K562 (cell line): ENCODE results near the gene TMPRSS7. TPM values are rescaled to one million over a fixed set of nuclear protein-coding genes. Genes with fewer than 3 reads are reported as not detected.

Source experiments
- ATAC-seq: fragments of 200-7000 bp; cut with Tn5 transposase; 3 replicates; pipeline ENCODE4 v1.9.1; 2020; ENCODE audit warnings: moderate library complexity
- BruUV-seq: library from RNA; stranded (reverse); fragments of 400-500 nt; replicated peaks from 2 replicates; lab custom pipeline; 2021; lab: Mats Ljungman, UMichigan
- CTCF ChIA-PET: fragments of 300-600 bp; formaldehyde crosslinking; extraction: SDS; loops from one replicate; lab custom pipeline; 2021; ENCODE audit warnings: low intra/inter-chr PET ratio; lab: Yijun Ruan, JAX
- POLR2A ChIA-PET: fragments of 300-600, 350-650 bp; sonication (Branson Sonifier 250); formaldehyde crosslinking; extraction: SDS; loops from one replicate; lab custom pipeline; 2021; ENCODE audit warnings: antibody characterized with exemption, inconsistent platforms; lab: Yijun Ruan, JAX
- DNase-seq, 4 experiments: peaks; one replicate each; pipeline versions ENCODE4 v3.0.0 to v3.0.0-alpha.2; 2011 to 2018; ENCODE audit warnings: low spot score in 3 of 4, mixed read lengths in 3 of 4; ENCODE audit errors: extremely low read depth in 1 of 4
- FAIRE-seq: peaks from 2 replicates; lab custom pipeline; 2011; peaks lifted over from hg19 to GRCh38; lab: Jason Lieb, UNC
- H2AFZ ChIP-seq: 2 replicates; pipeline ENCODE4 v1.6.0; 2011; ENCODE audit warnings: low read depth, low read length, control low read depth, inconsistent platforms
- H3K27ac ChIP-seq: fragments of 200-600 bp; 3 replicates; pipeline ENCODE4 v1.8.0; 2011; ENCODE audit warnings: low read depth, mild to moderate bottlenecking, control low read depth, inconsistent platforms, low read length, moderate library complexity, mixed read lengths; ENCODE audit errors: extremely low read depth
- H3K27me3 ChIP-seq, 2 experiments: fragments of 300-600 bp in 1 of 2; 2 replicates in 1 of 2; 3 replicates in 1 of 2; pipeline versions ENCODE4 v1.6.0 to v1.8.0; 2011; ENCODE audit warnings: inconsistent platforms in 2 of 2, low read length in 2 of 2, mild to moderate bottlenecking in 1 of 2, mixed read lengths in 1 of 2, moderate library complexity in 1 of 2; ENCODE audit not compliant: control insufficient read depth in 2 of 2, insufficient read depth in 2 of 2
- H3K36me3 ChIP-seq: fragments of 300-600 bp; 3 replicates; pipeline ENCODE4 v1.8.0; 2011; ENCODE audit warnings: mild to moderate bottlenecking, low read length, inconsistent platforms; ENCODE audit not compliant: control insufficient read depth, insufficient read depth
- H3K4me1 ChIP-seq, 2 experiments: fragments of 200-600 bp in 1 of 2; replicated peaks in 1 of 2; 2 replicates in 1 of 2; 3 replicates in 1 of 2; pipeline versions ENCODE4 v1.5.1 to v1.8.0; 2011; ENCODE audit warnings: inconsistent platforms in 2 of 2, low read length in 2 of 2, mild to moderate bottlenecking in 1 of 2, mixed read lengths in 1 of 2, moderate library complexity in 1 of 2; ENCODE audit not compliant: control insufficient read depth in 2 of 2, insufficient read depth in 2 of 2
- H3K4me2 ChIP-seq: 2 replicates; pipeline ENCODE4 v1.6.1; 2011; ENCODE audit warnings: low read length, control low read depth, inconsistent platforms, mixed read lengths; ENCODE audit not compliant: insufficient read depth
- H3K4me3 ChIP-seq: fragments of 200-600 bp; sonication (generic), shearing (Covaris generic); 2 replicates; pipeline ENCODE4 v1.5.1; 2016; ENCODE audit warnings: control low read depth, inconsistent platforms
- H3K79me2 ChIP-seq: fragments of 200-600 bp; 3 replicates; pipeline ENCODE4 v1.8.0; 2011; ENCODE audit warnings: low read length, inconsistent platforms; ENCODE audit not compliant: control insufficient read depth, insufficient read depth
- H3K9ac ChIP-seq, 2 experiments: 2 replicates each; pipeline versions ENCODE4 v1.6.0 to v1.6.1; 2011; ENCODE audit warnings: low read depth in 2 of 2, low read length in 2 of 2, control low read depth in 1 of 2, inconsistent platforms in 1 of 2, mild to moderate bottlenecking in 1 of 2, mixed read lengths in 1 of 2; ENCODE audit not compliant: insufficient read depth in 1 of 2
- H3K9me1 ChIP-seq: one replicate; pipeline ENCODE4 v1.6.0; 2011; ENCODE audit warnings: inconsistent platforms, mild to moderate bottlenecking, low read length, moderate library complexity; ENCODE audit not compliant: control insufficient read depth, insufficient read depth
- H3K9me3 ChIP-seq: replicated peaks from 2 replicates; pipeline ENCODE4 v1.5.1; 2011; ENCODE audit warnings: low read depth, low read length, inconsistent platforms; ENCODE audit not compliant: control insufficient read depth, insufficient read depth
- H4K20me1 ChIP-seq: replicated peaks from 2 replicates; pipeline ENCODE4 v1.6.1; 2011; ENCODE audit warnings: low read length, inconsistent platforms, mixed read lengths; ENCODE audit not compliant: control insufficient read depth, insufficient read depth
- CBFB ChIP-seq: sonication (generic); formaldehyde crosslinking; IDR thresholded peaks from 2 replicates; pipeline ENCODE4 v1.4.0; 2020; ENCODE audit warnings: mild to moderate bottlenecking, missing genetic modification reagents
- CBX1 ChIP-seq: sonication (generic); IDR thresholded peaks from 2 replicates; pipeline ENCODE4 v1.6.1; 2016; ENCODE audit warnings: antibody characterized with exemption, low read depth, mild to moderate bottlenecking
- CEBPG ChIP-seq, 3 experiments: fragments of 200-800 bp in 1 of 3; sonication (Bioruptor generic) in 1 of 3; sonication (generic) in 1 of 3; formaldehyde crosslinking in 1 of 3; IDR thresholded peaks in 2 of 3; conservative IDR thresholded peaks in 1 of 3; 2 replicates each; pipeline versions ENCODE4 v1.6.1 to v1.8.0; 2016 to 2022; ENCODE audit warnings: missing compliant biosample characterization in 2 of 3, missing genetic modification characterization in 2 of 3, mild to moderate bottlenecking in 1 of 3, missing genetic modification reagents in 1 of 3
- CREB3L1 ChIP-seq: fragments of 450-650 bp; IDR thresholded peaks from 2 replicates; pipeline ENCODE4 v1.6.1; 2014; ENCODE audit warnings: low read depth, mild to moderate bottlenecking, moderate library complexity, borderline replicate concordance
- EP300 ChIP-seq: IDR thresholded peaks from 2 replicates; pipeline ENCODE4 v1.6.1; 2012; ENCODE audit warnings: low read length, improper control_type of control experiment
- EP400 ChIP-seq: fragments of 450-650 bp; IDR thresholded peaks from 2 replicates; pipeline ENCODE4 v1.6.1; 2017; ENCODE audit warnings: antibody characterized with exemption, mild to moderate bottlenecking, moderate library complexity
- ETV5 ChIP-seq: sonication (generic); formaldehyde crosslinking; IDR thresholded peaks from 2 replicates; pipeline ENCODE4 v1.4.0; 2020; ENCODE audit warnings: low read depth, mild to moderate bottlenecking, missing genetic modification reagents
- MTA2 ChIP-seq: fragments of 450-650 bp; IDR thresholded peaks from 2 replicates; pipeline ENCODE4 v1.6.1; 2016; ENCODE audit warnings: low read depth
- NBN ChIP-seq: fragments of 450-650 bp; IDR thresholded peaks from 2 replicates; pipeline ENCODE4 v1.6.1; 2016; ENCODE audit warnings: low read depth, mild to moderate bottlenecking
- TEAD2 ChIP-seq: fragments of 450-650 bp; IDR thresholded peaks from 2 replicates; pipeline ENCODE4 v1.6.1; 2016; ENCODE audit warnings: missing genetic modification characterization, control low read depth, missing compliant biosample characterization
- TFE3 ChIP-seq: fragments of 450-650 bp; formaldehyde crosslinking; IDR thresholded peaks from 2 replicates; pipeline ENCODE4 v1.4.0; 2020; ENCODE audit warnings: mild to moderate bottlenecking, mixed read lengths
- XRCC3 ChIP-seq: fragments of 450-650 bp; IDR thresholded peaks from 2 replicates; pipeline ENCODE4 v1.6.1; 2017; ENCODE audit warnings: mild to moderate bottlenecking, moderate library complexity
- ZNF699 ChIP-seq: fragments of 250-450 bp; sonication (Bioruptor Pico); IDR thresholded peaks from 2 replicates; pipeline ENCODE4 v1.8.0; 2021; ENCODE audit warnings: mild to moderate bottlenecking, moderate library complexity; ENCODE audit not compliant: insufficient replicate concordance
- WGBS: fragments of 100-300 bp; shearing (Covaris generic); methylation state at CpG from one replicate; pipeline ENCODE4 v1.1.6; 2016; ENCODE audit warnings: low coverage, mixed read lengths; ENCODE audit not compliant: insufficient coverage; ENCODE audit errors: missing lambda C conversion rate; 5-methylcytosine and 5-hydroxymethylcytosine counted together
- in situ Hi-C: fragments of 300-500 bp; cut with MboI; formaldehyde crosslinking; loops from 4 replicates; pipeline ENCODE4 v1.15.0; 2018; ENCODE audit warnings: inconsistent platforms, mixed read lengths
- intact Hi-C: fragments of 100-400 bp; cut with micrococcal nuclease; formaldehyde crosslinking; loops from 2 replicates; pipeline ENCODE4 v1.14.2; 2022
- polyA plus RNA-seq, 8 experiments: library from polyadenylated mRNA; depleted of rRNA in 4 of 8; stranded (reverse) in 5 of 8; unstranded in 3 of 8; fragments of >200 nt; fragmentation: Nextera tagmentation in 2 of 8; fragmentation: Illumina TruSeq in 1 of 8; extraction: Ambion mirVana in 2 of 8; extraction: Trizol in 1 of 8; gene quantifications; 2 replicates each; pipeline versions ENCODE4 v1.2.1 to v1.2.3, GENCODE V29; 2011 to 2014; ENCODE audit warnings: inconsistent platforms in 1 of 8, missing spikeins in 1 of 8
- total RNA-seq, 7 experiments: library from RNA; depleted of rRNA in 6 of 7; stranded (reverse); fragments of >200 nt in 6 of 7; fragmentation: Illumina TruSeq in 2 of 7; extraction: Trizol in 2 of 7; gene quantifications; 2 replicates each; pipeline versions ENCODE4 v1.2.1 to v1.2.3, GENCODE V29; 2011 to 2021; ENCODE audit warnings: low replicate concordance in 1 of 7
- TF ChIP-seq, protein P1 (sequence below): fragments of 450-650 bp; IDR thresholded peaks from 2 replicates; pipeline ENCODE4 v1.6.1; 2017; ENCODE audit warnings: antibody characterized with exemption
- TF ChIP-seq, protein P2 (sequence below): fragments of 450-650 bp; formaldehyde crosslinking; IDR thresholded peaks from 2 replicates; pipeline ENCODE4 v1.4.0; 2022; ENCODE audit warnings: mild to moderate bottlenecking, moderate library complexity

Gene TMPRSS7
- total and polyA plus RNA-seq, 9 of the 15 experiments (the other 6 are each of a cell fraction or from before 2014, with no cell fraction given), result not detected

DNA sequence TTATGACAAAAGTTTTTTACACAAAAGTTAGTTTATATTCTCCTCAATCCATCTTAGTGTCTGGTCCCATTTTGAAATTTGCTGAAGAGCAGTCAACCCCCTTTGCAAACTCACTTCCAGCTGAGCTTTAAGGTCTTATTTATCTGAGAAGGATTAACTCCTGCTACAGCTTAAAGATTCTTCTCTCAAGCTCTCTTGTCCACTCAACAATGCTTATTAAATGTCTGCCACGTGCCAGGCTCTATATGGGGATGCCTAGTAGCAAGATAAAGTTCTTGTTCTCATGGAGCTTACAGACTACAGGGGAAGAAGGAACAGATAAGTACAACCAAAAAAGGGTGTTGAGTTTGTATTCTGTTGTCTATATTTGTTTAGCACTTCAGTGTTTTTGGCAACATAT, 18.7 kb downstream of the TMPRSS7 start:
- no peak for DNase-seq
- no TSS peak for BruUV-seq
- Histone ChIP-seq H3K4me1 (no peaks in the 10 kb centered on the region; a peak in 1 of 5 replicates), H3K9ac (no peak overlapping the region), H3K9me1 (no peaks in the 10 kb centered on the region), H3K79me2 (no peaks in the 10 kb centered on the region), H3K9me3 (no peaks in the 10 kb centered on the region), H2AFZ (no peak overlapping the region), H3K36me3 (no peaks in the 10 kb centered on the region), H3K4me3 (no peak overlapping the region), H4K20me1 (no peaks in the 10 kb centered on the region), H3K4me2 (no peak overlapping the region), H3K27ac (no peak overlapping the region), H3K27me3 (no peaks in the 10 kb centered on the region)
- in situ Hi-C loops, result no loop called here
- CTCF ChIA-PET, result no interaction called here
- no peak for ATAC-seq
- FAIRE-seq, result no peak
- POLR2A ChIA-PET, result no interaction called here
- intact Hi-C loops, result no loop called here
- WGBS, result 7% methylated on average over 1 of the region's 1 CpG
- TF ChIP-seq XRCC3 (no peak), CBFB (no peak), ETV5 (CRISPR knock-in tag) (no peak), CBX1 (no peak), CEBPG (CRISPR knock-in tag; IDR thresholded peaks at IDR 0.05) (no peak), CEBPG (tag; conservative IDR thresholded peaks at IDR 0.05 in 1 of 2, IDR thresholded peaks at IDR 0.05 in 1 of 2) (no peak), TEAD2 (no peak), NBN (no peak), ZNF699 (no peak), MTA2 (no peak), CREB3L1 (no peak), EP400 (no peak), EP300 (no peak), TFE3 (no peak)
- TF ChIP-seq, protein P1, sequence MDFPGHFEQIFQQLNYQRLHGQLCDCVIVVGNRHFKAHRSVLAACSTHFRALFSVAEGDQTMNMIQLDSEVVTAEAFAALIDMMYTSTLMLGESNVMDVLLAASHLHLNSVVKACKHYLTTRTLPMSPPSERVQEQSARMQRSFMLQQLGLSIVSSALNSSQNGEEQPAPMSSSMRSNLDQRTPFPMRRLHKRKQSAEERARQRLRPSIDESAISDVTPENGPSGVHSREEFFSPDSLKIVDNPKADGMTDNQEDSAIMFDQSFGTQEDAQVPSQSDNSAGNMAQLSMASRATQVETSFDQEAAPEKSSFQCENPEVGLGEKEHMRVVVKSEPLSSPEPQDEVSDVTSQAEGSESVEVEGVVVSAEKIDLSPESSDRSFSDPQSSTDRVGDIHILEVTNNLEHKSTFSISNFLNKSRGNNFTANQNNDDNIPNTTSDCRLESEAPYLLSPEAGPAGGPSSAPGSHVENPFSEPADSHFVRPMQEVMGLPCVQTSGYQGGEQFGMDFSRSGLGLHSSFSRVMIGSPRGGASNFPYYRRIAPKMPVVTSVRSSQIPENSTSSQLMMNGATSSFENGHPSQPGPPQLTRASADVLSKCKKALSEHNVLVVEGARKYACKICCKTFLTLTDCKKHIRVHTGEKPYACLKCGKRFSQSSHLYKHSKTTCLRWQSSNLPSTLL, result no peak
- TF ChIP-seq, protein P2, sequence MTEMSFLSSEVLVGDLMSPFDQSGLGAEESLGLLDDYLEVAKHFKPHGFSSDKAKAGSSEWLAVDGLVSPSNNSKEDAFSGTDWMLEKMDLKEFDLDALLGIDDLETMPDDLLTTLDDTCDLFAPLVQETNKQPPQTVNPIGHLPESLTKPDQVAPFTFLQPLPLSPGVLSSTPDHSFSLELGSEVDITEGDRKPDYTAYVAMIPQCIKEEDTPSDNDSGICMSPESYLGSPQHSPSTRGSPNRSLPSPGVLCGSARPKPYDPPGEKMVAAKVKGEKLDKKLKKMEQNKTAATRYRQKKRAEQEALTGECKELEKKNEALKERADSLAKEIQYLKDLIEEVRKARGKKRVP (CRISPR knock-in tag), result no peak
- TF ChIP-seq, all 486 proteins: peak for 0
